Gastrocnemius medialis (tissue), 4 donors: ENCODE results near the gene MAP3K20.
"Not testable (repeated sequence)": the region's sequence is repeated elsewhere in the genome, so short reads cannot be mapped to it uniquely, and the experiment has no call there.

Source experiments
- POLR2A ChIP-seq, 2 donors: fragments of 450-650 bp; IDR thresholded peaks; one replicate each; pipeline ENCODE4 v1.6.1; 2017; ENCODE audit warnings: antibody characterized with exemption in 2 of 2, mild to moderate bottlenecking in 2 of 2, moderate library complexity in 2 of 2
- TF ChIP-seq, protein P1 (sequence below), 5 experiments: fragments of 450-650 bp in 3 of 5; fragments of 200-600 bp in 2 of 5; sonication (generic) in 2 of 5; IDR thresholded peaks in 4 of 5; conservative IDR thresholded peaks in 1 of 5; 1 replicate in 4 of 5; 2 replicates in 1 of 5; pipeline ENCODE4 v1.5.1; 2016 to 2019; ENCODE audit warnings: antibody characterized with exemption in 5 of 5, mild to moderate bottlenecking in 3 of 5, moderate library complexity in 3 of 5

DNA sequence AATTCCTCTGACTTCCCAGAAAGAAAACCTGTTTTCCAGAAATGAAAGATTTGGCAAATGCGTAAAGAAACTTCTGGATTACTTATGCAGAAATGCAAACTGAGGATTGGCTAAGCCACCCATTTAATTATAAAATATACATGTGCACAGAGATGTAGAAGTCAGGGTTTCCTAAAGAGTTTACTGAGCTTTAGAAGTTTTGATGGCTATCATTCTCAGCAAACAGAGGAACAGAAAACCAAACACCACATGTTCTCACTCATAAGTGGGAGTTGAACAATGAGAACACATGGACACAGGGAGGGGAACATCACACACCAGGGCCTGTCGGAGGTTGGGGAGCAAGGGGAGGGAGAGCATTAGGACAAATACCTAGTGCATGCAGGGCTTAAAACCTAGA is 37.4 kb upstream of the MAP3K20 start:
- TF ChIP-seq, protein P1, sequence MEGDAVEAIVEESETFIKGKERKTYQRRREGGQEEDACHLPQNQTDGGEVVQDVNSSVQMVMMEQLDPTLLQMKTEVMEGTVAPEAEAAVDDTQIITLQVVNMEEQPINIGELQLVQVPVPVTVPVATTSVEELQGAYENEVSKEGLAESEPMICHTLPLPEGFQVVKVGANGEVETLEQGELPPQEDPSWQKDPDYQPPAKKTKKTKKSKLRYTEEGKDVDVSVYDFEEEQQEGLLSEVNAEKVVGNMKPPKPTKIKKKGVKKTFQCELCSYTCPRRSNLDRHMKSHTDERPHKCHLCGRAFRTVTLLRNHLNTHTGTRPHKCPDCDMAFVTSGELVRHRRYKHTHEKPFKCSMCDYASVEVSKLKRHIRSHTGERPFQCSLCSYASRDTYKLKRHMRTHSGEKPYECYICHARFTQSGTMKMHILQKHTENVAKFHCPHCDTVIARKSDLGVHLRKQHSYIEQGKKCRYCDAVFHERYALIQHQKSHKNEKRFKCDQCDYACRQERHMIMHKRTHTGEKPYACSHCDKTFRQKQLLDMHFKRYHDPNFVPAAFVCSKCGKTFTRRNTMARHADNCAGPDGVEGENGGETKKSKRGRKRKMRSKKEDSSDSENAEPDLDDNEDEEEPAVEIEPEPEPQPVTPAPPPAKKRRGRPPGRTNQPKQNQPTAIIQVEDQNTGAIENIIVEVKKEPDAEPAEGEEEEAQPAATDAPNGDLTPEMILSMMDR (IDR thresholded peaks at IDR 0.05 in 4 of 5, conservative IDR thresholded peaks at IDR 0.05 in 1 of 5): not testable (repeated sequence)
- TF ChIP-seq POLR2A (IDR thresholded peaks at IDR 0.05): not testable (repeated sequence)
